Mesenteric fat pad (tissue), 1 donor: Measurements from ENCODE around the gene SEMA5B. TPM values are rescaled to one million over a fixed set of nuclear protein-coding genes. Genes with fewer than 3 reads are reported as not detected.

Experiments
- DNase-seq: peaks from one replicate; pipeline ENCODE4 v3.0.0-alpha.2; 2020; ENCODE audit warnings: low spot score
- total RNA-seq: library from RNA; stranded (reverse); fragmentation: NEBNext Ultra II Directional; extraction: Animal tissue kit (Norgen Biotek cat#: 25700); gene quantifications from one replicate; pipeline ENCODE4 v1.2.1, GENCODE V29; 2021
- donor health status: DM: yes; HTN: yes; CAD: no.

SEMA5B gene
- total RNA-seq, 1 donor from 2014 or later: not detected

DNA sequence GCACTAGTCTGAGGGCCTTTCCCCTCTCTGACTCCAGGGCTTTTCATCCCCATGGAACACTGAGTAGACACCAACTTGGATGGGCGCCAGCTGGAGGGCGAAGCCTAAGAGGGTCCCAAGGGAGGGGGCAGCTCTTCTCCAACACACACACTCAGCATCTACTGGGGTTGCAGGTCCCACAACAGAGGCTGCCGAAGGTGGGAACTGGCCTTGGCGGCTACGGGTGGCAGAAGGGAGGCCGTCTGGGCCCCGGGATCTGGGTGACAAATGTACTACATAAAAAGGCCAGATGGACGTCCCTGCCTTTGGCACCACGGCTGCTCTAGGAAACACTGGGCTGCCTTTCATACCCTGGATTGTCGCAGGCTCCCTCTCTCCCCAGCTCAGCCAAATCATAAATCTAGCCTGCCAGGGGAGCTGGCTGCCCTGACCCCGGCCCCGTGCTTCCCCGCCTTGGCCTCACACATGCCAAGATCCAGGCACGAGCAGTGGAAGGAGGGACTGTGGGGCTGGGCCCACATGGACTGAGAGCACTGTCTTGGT is 31.5 kb downstream of the SEMA5B start:
- no peak for DNase-seq

DNA sequence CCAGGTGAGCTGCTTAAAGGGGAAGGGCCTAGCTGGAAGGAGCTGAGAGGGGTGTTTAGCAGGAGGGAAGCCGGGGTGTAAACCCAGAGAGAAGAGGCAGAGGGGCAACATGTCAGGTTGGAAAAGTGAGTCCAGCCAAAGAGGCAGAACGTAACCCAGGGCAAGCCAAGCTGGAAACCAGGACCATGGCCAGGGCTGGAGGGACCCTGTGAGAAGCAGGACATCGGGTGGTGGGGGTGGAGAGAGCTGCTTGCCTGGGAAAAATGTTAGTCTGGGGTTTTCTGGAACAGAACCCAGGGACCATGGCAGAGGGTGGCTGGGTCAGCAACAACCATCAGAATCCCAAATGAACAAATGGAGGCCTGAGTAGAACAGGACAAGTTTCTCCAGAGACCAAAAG is 32.6 kb downstream of the SEMA5B start:
- no peak for DNase-seq

DNA sequence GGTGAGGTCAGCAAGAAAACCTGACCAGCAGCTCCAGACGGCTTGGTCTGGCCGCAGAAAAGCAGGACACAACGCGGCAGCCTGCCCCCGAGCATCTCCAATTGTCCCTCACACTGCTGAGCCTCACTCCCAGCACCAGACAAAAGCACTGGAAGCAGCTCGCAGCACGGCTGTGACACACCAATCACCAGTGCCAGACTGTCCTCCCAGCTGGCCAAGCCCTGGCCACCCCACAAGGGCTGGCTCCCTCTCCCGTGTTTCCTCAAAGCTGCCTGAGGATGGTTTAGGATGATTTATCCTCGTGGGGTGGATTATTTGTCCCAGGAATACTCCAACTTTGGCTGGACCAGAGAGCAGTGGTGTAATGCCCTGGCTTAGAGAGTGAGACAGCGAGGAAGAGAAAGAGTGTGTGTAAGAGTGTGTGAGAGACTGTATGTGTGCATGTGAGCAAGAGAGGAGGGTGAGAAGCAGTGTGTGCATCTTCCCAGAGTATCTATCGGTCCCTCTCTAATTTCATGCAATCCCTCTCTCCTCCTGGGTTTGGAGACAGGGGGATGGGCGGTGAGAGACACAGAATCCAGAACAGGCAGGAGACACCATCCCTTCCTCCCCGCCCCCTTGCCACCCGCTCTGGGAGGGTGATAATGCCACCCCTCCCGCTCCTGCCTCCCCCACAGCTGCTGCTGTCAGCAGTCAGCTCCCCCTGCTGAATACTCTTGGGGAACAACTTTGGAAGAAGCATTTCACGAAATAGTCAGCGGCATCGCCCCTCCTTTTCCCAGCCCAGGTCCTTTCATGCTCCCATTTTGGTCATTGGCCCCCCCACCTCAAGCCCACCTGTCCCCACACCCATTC is 34.2 kb downstream of the SEMA5B start:
- no peak for DNase-seq

DNA sequence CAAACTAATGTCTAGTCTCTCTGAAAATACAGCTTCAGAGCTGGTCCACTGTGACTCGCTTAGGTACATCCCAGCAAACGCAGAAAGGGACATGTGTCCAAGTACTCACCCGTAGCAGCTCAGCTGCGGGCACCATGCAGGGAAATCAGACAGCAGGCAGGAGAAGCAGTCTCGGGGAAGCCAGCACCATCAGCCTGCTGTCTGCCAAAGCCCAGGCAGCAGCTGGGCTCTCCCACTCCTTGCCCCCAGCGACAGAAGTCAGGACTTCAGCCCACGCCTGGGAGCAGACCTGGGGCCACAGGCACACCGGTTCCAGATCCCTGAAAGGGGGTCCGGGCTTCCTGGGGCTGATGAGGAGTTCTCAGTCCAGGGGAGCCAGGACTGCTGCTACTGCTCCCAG is 34.9 kb downstream of the SEMA5B start:
- no peak for DNase-seq

DNA sequence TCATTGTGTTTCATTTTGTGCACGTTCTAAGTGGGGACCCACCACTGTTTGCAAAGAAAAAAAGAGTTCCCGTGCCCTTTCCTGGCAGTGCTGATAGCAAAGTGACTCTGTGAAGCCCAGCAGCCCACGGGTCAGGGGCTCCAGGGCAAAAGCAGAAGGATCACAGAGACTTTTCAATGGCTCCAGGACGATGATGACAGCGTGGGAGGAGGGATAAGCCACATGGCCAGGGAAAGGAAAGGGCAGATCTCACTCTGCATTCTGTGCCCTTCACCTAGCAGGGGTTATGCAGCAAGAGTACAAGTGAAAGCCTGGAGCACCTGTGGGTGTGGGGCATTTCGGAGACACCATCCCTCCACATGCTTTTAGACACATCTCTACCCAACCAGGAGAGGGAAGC is 35.4 kb downstream of the SEMA5B start:
- DNase-seq: no peak

DNA sequence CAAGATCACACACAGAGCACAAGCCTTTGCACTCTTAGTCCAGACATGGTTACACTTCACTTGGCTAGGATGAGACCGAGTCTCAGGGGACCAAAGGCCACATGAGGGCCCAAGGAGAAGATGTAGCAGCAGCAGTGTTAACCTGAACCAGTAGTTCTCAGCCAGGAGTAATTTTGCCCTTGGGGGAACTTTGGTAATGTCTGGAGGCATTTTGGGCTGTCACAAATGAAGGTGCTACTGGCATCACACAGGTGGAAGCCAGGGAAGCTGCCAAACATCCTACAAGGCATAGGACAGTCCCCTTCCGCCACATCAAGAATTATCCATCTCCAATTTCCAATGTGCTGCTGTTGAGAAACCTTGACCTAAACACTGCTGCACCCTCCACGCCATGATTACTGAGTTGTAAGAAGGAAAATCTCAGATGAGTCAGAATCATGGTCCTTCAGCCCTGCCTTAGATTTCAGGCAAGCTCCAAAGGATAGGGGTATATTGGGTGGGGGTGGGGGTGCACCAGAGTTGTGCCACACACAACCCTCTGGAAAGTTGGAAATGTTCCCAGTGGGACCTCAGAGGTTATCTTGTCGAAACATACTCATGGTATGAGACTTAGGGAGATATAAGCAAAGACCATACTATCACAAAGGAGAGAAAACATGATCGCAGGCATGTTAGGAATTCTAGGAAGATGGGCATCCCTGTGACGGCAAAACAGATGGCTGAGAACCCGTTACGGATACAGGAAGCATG is 36.2 kb downstream of the SEMA5B start:
- DNase-seq: no peak

DNA sequence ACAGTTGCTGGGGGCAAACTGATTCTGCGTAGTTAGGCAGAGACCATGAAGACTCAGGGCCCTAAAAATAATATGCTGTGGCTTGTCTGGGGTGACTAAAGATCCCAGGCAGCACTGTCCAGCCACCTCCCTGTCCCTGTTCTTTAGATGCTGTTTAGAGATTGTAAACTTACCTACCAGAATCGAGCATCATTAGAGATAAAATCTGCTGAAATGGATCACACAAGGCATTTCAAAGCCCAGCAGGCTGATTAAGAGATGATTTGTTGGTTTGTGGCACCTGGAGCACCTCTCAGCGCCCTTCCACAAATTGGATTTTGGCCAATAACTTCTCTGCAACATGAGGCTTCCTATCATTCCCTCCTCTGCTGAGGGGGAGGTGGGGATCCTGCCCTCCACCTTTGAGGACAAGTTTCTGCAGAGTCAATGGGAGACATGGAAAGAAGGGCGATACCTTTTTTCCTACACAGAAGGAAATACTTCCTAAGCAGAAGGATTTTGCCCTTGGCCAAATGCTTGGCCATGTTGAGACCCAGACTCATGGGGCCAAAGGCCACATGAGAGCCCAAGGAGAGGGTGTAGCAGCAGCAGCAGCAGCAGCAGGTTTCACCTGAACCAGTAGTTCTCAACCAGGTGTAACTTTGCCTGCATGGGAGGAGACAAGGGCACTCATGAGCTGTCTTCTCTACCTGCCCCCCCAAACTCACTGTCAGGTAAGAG is 37.5 kb downstream of the SEMA5B start:
- no peak for DNase-seq

DNA sequence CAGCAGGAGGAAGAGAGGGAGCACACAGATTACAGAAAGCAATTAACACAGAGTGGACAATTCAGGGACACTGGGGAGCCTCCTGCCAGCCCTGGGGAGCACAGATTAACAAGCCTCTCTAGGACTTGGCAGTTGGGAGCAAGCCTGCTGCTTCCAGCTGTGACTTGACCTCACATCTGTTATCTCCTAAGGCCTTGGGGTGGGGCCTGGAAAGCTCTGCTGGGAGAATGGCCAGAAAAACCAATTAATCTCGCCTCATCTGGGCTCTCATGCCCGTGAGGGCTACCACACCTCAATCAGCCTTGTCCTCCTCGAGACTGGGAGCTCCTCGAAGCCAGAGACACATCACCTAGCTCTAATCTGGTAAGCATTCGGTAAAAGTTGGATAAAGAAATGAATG is 39.1 kb downstream of the SEMA5B start:
- DNase-seq: no peak

DNA sequence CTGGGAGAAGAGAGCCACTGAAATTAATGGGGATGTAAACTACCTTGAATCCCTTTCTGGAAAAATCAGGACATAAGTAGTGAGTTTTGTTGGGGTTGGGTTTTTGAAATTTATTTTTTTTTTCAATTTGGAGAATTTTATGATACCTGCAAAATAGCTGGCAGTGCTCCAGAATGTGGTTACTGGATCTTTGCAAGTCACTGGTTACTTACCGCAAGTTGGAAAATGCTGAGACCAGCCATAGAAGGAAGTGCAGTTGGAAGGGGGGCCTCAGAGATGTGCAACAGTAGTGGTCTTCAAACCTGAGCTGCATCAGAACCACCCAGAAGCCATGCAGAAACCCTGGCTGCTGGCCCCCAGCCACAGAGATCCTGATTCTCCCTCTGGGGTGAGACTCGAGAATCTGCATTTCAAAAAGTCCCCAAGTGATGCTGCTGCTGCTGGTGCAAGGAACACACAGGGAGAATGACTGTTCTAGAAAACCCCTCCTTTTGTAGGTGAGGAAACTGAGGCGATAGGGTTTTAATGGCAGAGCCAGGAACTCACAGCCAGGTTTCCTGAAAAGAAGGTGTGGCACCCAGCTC is 39.7 kb downstream of the SEMA5B start:
- DNase-seq: no peak

DNA sequence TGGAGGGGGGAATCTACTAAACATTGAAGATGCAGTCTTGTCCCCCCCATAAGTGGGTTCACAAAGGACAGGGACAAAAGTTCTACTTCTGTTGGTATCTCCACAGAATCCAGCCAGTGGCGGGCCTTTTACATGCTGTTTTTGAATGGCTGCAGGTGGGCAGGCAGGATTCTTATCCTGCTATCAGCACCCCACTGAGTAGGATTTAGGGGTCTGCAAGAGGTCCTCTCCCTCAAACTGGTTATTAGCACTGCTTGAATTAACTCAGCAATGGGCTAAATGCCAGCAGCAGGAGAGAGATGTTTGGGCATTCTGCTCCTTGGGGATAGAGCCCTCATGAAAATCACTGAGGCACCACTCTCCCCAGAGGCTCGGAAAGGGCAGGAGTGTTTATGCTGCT is 40.3 kb downstream of the SEMA5B start:
- no peak for DNase-seq

DNA sequence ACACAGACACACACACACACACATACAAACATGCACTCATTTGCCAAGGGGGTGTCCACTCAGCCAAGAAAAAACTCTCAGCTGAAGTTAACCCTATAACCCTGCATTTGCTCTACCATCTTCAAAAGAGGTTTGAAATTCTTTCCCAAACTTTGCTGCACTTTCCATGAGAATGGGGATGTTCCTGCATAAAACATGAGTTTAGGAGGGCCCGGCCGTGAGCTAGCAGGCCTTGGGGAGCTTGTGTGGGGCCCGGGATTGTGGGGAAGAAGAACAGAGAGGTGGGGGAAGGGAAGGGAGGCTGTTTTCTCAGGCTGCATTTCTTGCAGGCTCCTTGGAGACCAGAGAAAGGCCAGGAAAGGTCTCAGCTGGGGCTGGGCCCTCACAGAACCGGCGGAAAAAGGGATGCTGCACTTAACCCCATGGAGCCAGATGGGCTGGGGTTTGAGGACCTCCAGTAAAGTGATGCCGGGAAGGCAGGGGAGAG is 40.8 kb downstream of the SEMA5B start:
- no peak for DNase-seq

DNA sequence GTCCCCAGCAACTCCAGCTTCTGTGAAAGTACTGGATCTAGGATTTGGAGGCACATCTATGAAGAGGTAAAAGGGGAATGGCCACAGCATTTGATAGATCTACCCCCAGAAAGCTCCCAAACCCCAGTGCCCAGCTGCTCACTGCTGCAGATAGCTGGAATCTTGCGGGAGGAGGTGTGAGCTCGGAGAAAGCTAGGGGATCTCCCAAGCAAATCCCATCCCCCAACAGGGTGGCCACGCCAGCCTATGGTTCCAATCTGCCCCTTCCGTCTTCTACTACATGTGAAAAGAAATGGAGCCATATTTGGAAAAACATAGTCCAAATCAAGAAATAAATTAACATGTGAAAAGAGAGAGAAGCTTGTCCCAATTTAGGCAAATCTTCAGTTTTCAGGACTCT is 42.0 kb downstream of the SEMA5B start:
- DNase-seq: no peak

DNA sequence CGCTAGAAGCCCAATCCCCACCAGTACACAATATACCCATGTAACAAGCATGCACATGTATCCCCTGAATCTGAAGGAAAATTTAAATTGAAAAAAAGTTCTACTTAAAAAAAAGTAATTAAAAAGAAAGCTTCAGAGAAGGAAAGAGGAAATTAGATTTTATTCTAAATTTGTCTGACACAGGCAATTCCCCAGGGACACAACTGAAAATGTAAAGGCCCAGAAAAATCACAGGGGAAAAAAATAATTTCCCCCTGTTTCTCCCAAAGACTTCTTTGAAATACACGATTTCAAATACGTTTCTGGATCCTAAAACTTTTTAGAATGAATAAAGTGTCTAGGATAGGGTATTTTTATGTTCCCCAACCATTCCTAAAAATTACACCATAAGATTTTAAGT is 42.9 kb downstream of the SEMA5B start:
- no peak for DNase-seq

DNA sequence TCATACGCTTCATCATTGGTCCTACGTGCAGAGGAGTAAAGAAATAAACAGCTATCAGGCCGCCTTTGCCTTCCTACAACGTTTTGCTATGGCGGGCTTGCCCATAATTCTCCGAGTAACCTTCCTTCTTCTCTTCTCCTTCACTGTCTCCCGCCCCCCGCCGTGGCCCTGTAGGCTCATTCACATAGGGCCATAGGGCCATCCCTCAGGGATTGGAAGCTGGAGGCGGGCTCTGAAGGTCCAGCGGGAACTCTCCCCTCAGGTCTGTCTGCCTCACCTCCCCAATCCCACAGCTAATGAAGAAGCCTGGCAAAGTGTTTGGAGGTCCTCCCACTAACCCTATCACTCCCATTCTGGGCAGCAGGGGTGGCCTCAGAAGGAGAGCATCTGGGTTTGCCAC is 43.6 kb downstream of the SEMA5B start:
- DNase-seq: no peak

DNA sequence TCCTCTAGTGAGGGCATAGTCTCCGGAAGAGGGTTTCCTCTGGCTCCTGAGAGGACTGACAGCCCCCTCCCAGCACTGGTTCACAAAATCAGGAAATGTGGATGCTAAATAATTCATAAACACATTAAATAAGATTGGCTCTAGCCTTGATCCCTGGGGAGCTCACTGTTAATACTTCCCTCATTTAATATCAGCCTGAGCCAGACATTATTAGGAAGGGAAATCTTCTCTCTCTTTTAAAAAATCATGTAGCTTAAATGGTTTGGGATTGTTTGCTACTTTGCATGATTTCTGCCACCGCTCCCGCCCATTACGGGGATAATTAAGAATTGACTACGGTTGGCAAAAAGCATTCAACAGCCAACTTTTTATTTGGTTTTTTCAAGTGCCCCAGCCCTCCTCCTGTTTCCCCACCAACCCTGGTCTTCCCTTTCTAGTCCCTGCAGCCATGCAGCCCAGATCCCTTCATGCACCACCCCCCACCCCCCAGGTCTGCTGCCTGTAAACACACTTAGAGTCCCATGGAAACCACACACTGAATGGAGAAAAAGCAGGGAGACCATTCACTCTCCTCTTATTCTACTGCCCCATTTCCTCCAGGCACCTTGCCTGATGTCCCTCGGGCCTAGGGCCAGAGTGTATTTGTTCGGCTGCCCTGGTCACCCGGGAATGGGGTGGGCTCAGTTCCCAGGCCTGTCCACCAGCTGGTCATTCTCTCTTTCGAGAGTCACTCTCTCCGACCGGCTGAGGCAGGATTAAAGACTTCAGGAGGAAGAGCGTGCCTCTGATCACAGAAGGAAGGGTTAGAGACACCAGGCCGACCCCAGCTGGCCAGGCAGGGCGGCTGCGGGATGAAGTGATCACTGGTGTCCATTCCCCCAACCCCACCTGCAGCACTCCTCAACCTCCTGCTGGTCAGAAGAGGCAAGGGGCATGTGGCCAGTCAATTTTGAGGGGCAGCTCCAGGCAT is 45.1 kb downstream of the SEMA5B start:
- DNase-seq: no peak

DNA sequence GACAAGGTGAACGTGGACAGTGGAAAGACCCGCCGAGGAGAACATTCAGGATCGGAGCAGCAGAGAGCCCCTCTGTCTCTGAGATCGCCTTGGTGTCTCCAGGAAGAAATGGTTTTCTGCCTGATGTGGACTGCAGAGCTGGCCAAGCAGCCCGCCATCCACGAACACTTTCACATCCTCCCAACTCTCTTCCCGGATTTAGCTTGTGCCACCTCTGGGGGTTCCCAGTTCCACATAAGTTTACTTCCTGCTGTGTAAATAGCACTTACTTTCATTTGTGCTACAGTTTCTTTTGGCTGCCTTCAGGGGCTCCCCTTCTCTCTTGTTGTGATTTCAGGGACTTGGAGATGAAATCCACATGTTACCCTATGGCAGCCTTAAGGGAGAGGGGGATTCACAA is 48.4 kb downstream of the SEMA5B start:
- no peak for DNase-seq

DNA sequence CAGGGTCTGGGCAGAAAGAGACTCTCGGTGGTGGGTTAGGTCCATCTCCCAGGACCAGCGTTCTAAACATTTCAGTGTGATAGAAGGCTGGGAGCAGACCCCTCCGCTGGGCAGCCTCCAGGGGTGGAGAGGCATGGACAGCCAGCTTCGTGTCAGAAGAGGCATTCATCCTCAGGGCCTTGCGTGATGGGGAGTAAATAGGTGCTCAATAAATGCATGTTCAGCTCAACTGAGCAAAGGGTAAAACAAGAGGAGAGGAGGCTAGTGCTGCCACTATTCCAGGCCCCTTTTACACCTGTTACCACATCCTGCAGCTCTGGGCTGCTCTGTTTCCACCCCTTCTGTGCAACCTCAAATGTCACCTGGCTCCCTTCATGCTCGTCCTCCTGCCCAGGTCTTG is 49.0 kb downstream of the SEMA5B start:
- no peak for DNase-seq

DNA sequence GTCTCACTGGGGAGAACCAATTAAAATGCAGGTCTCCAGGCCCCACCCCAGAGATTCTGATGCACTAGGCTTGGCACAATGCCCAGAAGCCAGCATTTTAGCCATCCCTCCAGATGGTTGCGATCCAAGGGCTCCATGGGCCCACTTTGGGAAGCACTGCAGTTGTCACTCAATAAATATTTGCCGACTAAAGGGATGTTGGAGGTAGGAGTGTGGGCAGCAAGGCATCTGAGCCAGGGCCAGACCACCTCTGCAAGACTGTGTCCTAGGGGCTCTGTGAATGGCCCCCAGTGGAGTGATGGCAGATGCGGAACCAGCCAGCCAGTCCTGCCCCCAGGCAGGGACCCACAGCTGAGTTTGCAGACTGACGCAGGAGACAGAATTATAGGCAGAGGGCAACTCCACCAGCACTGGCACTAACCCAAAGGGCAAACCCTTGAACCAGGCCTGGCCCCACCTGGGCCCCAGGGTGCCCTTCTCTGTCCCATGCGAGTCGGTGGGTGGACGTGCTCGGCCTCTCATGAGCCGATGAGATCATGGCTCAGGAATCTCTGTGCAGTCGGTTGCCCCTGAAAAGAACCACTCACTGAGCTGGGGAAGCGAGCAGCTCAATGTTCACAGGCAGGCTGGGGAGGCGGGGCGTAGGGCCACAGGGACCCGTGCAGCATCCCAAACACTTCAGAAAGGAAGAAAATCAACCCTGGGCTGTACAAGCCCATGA is 49.7 kb downstream of the SEMA5B start:
- DNase-seq: no peak

DNA sequence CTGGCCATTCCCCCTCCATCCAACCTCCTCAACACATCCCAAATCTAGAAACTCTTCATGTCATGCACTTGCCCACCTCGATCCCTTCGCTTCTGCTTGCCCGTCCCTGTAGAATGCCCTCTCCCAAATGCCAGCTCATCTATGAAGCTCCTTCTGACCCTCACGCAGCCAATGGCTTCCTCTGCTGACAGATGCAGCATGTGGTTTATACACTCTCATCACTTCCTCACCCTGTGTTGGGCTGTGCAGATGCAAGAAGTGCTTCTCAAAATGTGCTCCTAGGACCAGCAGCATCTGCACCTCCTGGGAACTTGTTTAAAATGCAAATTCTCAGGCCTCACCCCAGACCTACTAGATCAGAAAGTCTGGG is 51.7 kb downstream of the SEMA5B start:
- no peak for DNase-seq
